Measurements from ENCODE around the gene ZNF750. TPM values are rescaled to one million over a fixed set of nuclear protein-coding genes. Genes with fewer than 3 reads are reported as not detected.

Gene ZNF750
- total and polyA plus RNA-seq, 4 donors, result 0.02 to 0.08 TPM; not detected in 2

- no peak overlapping the region for H3K9ac ChIP-seq (ENCODE audit: low read depth in 1 of 2, low read length in 2 of 2)
- no peak for DNase-seq (ENCODE audit: low spot score)
- H3K36me3 ChIP-seq (ENCODE audit: control insufficient read depth in 4 of 4, insufficient read depth in 3 of 4, low read depth in 1 of 4, low read length in 3 of 4), result peaks cover 3 to 43% (median 12%) of the 10 kb centered on the region in 4 donors
- H3K27ac ChIP-seq (ENCODE audit: low read depth in 1 of 2, low read length in 2 of 2), result no peak overlapping the region
- WGBS, result 98% methylated on average over 17 of the region's 17 CpGs
- no peak for TF ChIP-seq HNF4G (IDR thresholded peaks at IDR 0.05)
- TF ChIP-seq EGR1 (IDR thresholded peaks at IDR 0.05; ENCODE audit: low read depth in 2 of 2), result no peak
- no peak for TF ChIP-seq GABPA (IDR thresholded peaks at IDR 0.05 in 1 of 2, conservative IDR thresholded peaks at IDR 0.05 in 1 of 2)
- TF ChIP-seq CTCF (IDR thresholded peaks at IDR 0.05; ENCODE audit: low read depth, low read length, missing input control), result no peak
- TF ChIP-seq FOXA2 (IDR thresholded peaks at IDR 0.05), result no peak
- no peak for TF ChIP-seq FOXA1 (IDR thresholded peaks at IDR 0.05)
- TF ChIP-seq, protein P1, sequence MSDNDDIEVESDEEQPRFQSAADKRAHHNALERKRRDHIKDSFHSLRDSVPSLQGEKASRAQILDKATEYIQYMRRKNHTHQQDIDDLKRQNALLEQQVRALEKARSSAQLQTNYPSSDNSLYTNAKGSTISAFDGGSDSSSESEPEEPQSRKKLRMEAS (IDR thresholded peaks at IDR 0.05), result no peak
- no peak for TF ChIP-seq RXRA (IDR thresholded peaks at IDR 0.05)
- no peak for TF ChIP-seq RAD21 (IDR thresholded peaks at IDR 0.05)
- TF ChIP-seq TAF1 (conservative IDR thresholded peaks at IDR 0.05), result no peak
- TF ChIP-seq YY1 (IDR thresholded peaks at IDR 0.05), result no peak
- TF ChIP-seq, protein P2, sequence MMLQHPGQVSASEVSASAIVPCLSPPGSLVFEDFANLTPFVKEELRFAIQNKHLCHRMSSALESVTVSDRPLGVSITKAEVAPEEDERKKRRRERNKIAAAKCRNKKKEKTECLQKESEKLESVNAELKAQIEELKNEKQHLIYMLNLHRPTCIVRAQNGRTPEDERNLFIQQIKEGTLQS (IDR thresholded peaks at IDR 0.05), result no peak
- no peak for TF ChIP-seq REST (IDR thresholded peaks at IDR 0.05)
- TF ChIP-seq, protein P3, sequence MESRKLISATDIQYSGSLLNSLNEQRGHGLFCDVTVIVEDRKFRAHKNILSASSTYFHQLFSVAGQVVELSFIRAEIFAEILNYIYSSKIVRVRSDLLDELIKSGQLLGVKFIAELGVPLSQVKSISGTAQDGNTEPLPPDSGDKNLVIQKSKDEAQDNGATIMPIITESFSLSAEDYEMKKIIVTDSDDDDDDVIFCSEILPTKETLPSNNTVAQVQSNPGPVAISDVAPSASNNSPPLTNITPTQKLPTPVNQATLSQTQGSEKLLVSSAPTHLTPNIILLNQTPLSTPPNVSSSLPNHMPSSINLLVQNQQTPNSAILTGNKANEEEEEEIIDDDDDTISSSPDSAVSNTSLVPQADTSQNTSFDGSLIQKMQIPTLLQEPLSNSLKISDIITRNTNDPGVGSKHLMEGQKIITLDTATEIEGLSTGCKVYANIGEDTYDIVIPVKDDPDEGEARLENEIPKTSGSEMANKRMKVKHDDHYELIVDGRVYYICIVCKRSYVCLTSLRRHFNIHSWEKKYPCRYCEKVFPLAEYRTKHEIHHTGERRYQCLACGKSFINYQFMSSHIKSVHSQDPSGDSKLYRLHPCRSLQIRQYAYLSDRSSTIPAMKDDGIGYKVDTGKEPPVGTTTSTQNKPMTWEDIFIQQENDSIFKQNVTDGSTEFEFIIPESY (IDR thresholded peaks at IDR 0.05), result no peak
- no peak for TF ChIP-seq JUND (IDR thresholded peaks at IDR 0.05)
- no peak for TF ChIP-seq NR2F2 (IDR thresholded peaks at IDR 0.05)
- TF ChIP-seq HNF4A (conservative IDR thresholded peaks at IDR 0.05), result no peak
- no peak for TF ChIP-seq SP1 (IDR thresholded peaks at IDR 0.05)
- H3K4me3 ChIP-seq (ENCODE audit: low read depth in 1 of 3, low read length in 3 of 3), result no peak overlapping the region
- H3K9me3 ChIP-seq (ENCODE audit: control insufficient read depth in 4 of 4, low read length in 3 of 4), result no peaks in the 10 kb centered on the region
- no peaks in the 10 kb centered on the region for H3K4me1 ChIP-seq (ENCODE audit: control insufficient read depth in 4 of 4, insufficient read depth in 4 of 4, low read length in 3 of 4)
- H3K27me3 ChIP-seq (ENCODE audit: control insufficient read depth in 4 of 4, insufficient read depth in 4 of 4, low read length in 3 of 4), result no peaks in the 10 kb centered on the region
These were observed 27.2 kb downstream of the ZNF750 start for GRCh38 chr17:82812601-82813000.
